GM12865 (cell line): ENCODE measurements around the gene HOXD13.

Experiments used
- DNase-seq: peaks from one replicate; pipeline ENCODE4 v3.0.0; 2010; ENCODE audit warnings: low read depth
- H3K4me3 ChIP-seq: 2 replicates; pipeline ENCODE4 v1.5.1; 2011; ENCODE audit warnings: mild to moderate bottlenecking, low read depth, low read length, control low read depth
- CTCF ChIP-seq: IDR thresholded peaks from 2 replicates; pipeline ENCODE4 v1.5.1; 2011; ENCODE audit warnings: low read length, control low read depth, low read depth, inconsistent platforms; ENCODE audit not compliant: insufficient read depth; ENCODE audit errors: missing control alignments

The HOXD13 gene

GRCh38 chr2:176099728-176100546, 7.4 kb downstream of the HOXD13 start, which contains the start of gene HOXD12:
HOXD12 (plus strand) TSS chr2:176099795; CDS start chr2:176099802, 7 bp downstream.
- no peak for TF ChIP-seq CTCF
- no peak within 1 kb of the TSS for H3K4me3 ChIP-seq
- no peak for DNase-seq

DNA sequence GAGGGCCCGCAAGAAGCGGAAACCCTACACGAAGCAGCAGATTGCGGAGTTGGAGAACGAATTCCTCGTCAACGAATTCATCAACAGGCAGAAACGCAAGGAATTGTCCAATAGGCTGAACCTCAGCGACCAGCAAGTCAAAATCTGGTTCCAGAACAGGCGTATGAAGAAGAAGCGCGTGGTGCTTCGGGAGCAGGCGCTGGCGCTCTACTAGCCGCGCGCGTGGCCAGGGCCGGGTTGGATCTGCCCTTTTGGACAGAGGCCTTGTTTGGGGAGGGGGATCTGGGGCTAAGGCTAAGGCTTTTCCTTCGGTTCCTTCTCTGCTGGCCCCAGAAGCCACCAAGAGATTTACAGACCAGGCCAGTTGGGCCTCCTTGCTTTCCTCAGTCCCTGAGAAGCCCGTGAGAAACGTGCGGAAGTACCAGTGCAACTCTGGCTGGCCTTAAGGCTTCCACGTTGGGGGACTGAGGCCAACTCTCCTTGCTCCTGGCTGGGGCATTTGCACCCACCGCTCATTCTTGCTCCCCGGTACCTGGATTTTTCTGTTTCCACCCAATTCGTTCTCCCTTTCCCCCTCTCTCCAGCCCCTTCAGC, 8.1 kb downstream of the HOXD13 start:
- no peak overlapping the region for H3K4me3 ChIP-seq
- TF ChIP-seq CTCF = no peak
- no peak for DNase-seq

DNA sequence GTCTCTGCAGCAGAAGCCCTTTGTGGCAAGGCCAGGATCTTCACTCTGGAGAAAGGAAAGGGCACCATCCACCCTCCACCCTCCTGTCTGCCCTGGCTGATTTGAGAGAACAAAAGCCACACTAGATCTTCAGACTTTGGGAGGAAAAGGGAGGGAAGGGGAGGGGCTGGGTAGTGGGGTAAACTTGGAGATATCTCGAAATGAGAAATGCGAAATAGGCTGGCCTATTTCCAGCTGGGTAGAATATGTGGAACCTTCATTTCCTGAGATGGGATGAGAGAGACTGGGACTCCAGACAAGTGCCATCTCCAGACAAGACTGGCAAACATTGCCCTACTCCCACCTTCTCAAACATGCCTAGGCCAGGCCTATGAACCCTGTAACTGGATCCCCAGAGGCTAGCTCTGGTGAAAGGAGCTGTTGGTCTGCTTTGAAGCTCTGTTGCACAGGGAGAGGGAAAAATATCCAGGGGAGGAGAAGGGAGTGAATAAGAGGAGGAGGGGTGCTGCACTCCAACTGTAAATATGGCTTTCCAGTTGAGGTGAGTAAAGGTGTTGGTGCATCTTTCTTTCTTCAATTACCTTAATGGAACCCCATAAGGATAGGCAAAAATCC, 8.8 kb downstream of the HOXD13 start:
- H3K4me3 ChIP-seq = no peak overlapping the region
- DNase-seq = no peak
- no peak for TF ChIP-seq CTCF

DNA sequence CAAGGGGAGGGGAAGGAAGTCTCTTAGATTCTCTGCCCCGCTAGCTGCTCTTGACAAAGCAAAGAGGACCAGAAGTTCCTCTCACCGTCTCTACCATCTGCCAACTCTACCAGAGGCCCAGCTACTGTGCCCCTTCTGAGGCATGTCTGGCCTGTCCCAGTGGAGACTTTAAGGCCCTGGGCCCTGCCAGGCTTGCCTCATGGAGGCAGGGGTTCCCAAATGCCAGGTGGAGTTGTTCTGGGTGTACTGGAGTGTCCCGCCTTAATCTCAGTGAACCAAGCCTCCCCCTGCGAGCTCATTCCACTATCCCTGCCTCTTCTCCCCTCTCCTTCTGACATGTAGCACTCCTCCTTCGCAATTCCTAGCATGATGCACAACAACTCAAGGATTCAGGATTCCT, 9.3 kb downstream of the HOXD13 start:
- no peak for TF ChIP-seq CTCF
- no peak for DNase-seq

DNA sequence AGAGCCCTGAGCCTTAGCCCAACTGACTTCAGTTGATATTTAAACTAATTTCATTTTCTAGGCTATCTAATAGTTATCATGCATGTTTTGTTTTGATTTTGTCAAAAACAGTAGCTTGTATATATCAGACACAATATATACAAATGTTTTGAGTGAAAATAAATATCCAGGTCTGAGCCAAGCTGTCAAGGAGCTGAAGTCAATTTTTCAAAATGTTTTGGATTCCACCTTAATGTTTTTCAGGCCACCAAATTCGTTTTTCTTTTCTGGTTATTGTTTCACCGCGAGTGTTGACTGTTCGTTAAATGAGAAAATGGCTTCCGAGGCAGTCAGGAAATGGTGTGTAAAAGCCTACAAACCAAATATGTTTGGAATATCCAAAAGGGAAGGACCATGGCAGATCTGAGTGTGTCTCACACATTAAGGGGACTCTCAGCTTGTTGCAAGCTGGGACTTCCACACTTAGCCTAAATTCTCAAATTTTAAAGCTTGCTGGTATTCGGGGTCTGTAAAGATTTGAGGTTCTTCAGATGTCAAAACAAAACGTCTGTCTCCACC, 9.9 kb downstream of the HOXD13 start:
- no peak for DNase-seq
- H3K4me3 ChIP-seq = no peak overlapping the region
- TF ChIP-seq CTCF = no peak

More for the DNA sequence above, 9.3 kb downstream of the HOXD13 start:
- H3K4me3 ChIP-seq = no peak overlapping the region

DNA sequence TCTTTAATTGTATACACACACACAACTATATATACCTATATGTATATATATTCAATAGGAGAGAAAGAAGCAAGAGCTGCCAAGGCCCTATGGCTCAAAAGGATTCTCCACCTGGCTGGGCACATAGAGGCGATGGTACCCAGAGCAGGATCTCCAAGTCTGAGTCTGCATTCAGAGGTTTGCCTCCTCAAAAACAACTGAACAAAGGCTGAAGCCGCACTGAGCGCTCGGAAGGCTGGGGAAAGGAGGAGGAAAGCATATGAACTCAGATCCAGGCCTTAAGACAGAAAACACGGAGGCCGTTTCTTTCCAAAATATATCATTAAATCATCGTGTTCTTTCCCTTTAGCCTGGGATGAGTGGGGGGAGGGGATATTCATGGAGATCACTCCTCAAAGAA, 10.7 kb downstream of the HOXD13 start:
- H3K4me3 ChIP-seq = no peak overlapping the region
- no peak for DNase-seq
- no peak for TF ChIP-seq CTCF
